ENCODE measurements around the gene TM2D1.
"Not testable (repeated sequence)": the region's sequence is repeated elsewhere in the genome, so short reads cannot be mapped to it uniquely, and the experiment has no call there.

The TM2D1 gene

DNA sequence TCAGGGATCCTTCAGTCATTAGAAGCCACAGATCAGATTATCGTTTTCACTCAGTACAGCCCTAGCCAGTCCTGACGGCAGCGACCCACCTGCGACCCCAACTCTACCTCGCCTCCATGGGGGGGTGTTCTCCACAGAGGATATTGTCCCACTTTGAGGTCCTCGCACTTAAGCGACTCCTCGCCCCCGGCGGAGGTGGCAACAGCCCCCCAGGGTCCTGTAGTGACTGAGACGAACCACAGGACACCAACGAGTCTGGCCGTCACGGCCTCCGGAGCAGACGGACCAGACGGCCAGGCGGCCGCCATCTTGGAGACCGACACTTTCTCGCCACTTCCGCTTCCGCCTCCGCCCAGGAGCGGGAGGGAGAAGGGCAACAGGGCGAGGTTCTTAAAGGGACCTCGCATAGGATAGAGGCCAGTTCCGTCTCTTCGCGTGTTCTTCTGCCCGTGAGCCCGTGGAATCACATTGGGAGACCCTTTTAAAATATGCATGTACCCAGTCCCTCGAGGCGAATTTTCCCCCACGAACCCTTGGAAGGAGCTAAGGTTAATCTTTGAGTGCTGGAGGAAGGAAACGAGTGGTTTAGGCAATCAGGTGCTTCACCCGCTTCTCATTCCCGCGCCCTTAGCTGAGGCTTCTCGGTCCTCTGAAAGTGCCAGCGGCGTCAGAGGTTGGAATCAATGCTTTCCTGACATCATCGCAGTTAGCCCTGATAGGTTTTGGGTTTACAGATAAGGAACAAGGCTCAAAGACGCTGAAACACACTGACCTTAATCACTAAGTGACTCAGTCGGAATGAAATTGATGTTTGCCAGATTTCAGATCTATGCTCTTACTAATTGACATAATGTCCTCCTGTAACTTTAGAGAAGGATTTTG, at the start of gene TM2D1:
TM2D1 (minus strand) TSS at position 329 of the 882 bp plus-strand sequence; CDS start at position 308, 21 bp downstream.
- DNase-seq (ENCODE audit: low spot score) = peak; percentile 92

DNA sequence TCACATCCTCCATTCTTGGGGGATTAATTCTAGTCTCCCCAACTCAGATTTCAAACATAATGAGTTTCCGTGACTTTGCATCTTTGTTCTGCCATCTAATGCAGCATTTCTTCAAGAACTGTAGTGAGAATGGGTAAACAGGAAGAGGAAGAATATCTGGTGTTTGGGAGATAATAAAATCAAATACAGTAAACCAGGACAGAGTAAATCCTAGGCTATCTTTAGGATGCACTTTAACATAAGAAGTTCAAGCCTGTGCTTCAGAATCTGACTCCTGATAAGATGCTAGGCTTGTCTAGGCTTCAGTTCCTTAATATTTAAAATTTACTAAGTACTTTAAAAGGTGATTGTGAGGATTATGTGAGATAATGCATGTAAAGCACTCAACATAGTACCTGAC, 45.2 kb upstream of the TM2D1 start:
- no peak for DNase-seq (ENCODE audit: low spot score)

DNA sequence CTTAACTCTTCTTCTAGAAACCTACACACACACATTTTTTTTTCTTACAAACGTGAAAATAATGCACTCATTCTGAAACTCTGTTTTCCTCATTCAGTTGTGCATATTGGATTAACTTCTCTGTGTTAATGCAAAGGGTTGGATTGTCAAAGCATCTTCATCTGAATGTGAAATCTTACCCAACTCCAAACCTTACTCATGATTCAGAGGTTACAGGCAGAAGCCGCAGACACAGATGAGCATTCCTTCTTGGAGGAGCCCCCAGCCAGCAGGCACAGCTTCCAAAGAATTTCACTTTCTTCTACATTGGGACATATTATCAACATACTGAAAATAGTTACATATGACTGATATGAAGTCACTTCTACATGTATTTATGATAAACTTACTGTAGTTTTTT, 33.0 kb upstream of the TM2D1 start:
- DNase-seq (ENCODE audit: low spot score) = no peak

DNA sequence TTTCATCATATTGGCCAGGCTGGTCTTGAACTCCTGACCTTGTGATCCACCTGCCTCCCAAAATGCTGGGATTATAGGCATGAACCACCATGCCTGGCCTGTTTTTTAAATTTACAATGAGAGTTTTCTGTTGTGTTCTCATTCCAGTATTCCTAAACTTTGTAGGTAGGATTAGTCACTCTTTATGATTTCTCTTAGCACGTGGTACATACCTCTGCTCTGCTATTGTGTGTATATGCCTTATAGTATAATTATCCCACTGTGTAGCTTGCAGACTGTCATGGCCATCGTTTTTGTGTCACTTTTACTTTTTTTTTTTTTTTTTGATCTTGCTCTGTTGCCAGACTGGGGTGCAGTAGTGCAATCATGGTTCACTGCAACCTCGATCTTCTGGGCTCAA, 31.8 kb upstream of the TM2D1 start:
- DNase-seq (ENCODE audit: low spot score) = no peak

DNA sequence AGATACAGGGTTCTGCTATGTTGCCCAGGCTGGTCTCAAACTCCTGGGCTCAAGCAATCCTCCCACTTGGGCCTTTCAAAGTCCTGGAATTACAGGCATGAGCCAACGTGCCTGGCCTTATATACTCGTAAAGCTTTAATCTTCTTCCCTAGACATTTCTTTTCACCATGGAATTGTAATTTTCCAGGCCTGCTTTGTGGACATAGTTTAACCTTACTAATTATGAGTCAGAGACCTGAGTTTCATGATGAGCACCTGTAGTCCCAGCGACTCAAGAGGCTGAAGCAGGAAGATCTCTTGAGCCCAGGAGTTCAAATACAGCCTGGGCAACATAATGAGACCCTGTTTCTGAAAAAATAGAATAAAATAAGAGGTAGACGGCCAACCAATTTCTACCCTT, 29.6 kb upstream of the TM2D1 start:
- DNase-seq (ENCODE audit: low spot score) = no peak

DNA sequence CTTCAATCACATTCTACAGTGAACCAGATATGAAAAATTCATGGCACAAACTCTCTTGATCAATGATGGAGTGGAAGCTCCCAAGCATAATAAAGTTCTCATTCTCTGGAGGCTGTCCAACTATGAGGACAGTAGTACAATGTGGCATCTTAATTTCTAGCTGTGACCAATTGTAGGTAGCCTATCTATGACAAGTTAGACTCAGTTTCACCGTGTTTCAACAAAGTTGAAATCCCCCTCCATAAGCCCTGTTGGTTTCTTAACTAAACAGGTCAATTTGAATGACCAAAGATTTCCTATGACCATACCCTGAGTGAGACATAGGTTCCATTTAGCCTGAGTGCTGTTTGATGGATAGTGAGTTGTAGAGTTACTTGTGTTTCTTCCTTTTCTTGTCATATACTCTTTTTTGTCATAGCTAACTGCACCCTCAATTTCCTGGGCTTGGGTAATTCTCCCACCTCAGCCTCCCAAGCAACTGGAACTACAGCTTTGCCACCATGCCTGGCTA, 29.1 kb upstream of the TM2D1 start:
- no peak for DNase-seq (ENCODE audit: low spot score)

DNA sequence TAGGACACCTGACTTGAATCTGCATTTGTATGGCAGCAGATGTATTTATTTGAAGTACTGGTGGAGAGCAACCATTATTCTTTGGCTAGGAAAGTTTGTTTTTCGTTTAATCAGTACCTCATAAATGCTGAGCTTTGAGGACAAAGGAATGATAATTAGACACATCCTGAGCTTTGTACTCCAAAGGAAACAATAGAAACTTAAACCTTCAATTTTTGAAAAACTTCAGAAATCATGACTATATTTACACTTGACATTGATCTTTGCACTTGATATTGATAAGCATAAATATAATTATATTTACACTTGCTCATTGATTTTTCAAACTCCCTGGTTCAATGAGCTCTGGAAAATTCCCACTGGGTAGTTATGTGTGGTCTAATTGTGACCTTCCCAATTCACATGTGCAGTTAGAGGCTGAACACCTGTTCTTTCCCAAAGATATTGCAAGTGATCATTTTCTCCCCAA, 28.0 kb upstream of the TM2D1 start:
- DNase-seq (ENCODE audit: low spot score) = no peak

DNA sequence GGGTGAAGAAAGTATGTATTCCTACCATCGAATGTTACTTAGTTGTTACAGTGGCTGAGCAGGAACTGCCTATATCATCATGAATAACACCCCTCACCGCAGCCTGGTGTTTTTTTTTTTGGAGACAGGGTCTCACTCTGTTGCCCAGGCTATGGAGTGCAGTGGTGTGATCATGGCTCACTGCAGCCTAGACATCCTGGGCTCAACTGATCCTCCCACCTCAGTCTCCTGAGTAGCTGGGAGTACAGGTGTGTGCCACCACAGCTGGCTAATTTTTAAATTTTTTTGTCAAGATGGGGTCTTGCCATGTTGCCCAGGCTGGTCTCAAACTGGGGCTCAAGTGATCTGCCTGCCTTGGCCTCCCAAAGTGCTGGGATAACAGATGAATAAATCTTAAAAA, 24.6 kb upstream of the TM2D1 start:
- no peak for DNase-seq (ENCODE audit: low spot score)

DNA sequence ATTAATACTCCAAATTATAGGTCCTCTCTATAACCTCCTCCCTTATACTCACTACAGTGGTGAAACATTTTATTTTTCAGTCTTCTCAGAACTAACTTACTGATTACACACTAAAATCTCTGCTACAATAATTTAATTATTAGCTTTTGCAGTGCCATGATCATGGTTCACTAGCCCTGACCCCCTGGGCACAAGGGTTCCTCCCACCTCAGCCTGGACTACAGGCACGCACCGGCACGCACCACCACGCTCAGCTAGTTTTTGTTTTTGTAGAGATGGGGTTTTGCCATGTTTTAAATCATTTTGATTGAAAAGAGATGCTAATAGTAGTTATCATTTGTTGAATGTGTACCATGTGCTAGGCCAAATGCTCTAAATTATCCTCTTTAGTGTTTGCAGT, 23.6 kb upstream of the TM2D1 start:
- DNase-seq (ENCODE audit: low spot score) = no peak

DNA sequence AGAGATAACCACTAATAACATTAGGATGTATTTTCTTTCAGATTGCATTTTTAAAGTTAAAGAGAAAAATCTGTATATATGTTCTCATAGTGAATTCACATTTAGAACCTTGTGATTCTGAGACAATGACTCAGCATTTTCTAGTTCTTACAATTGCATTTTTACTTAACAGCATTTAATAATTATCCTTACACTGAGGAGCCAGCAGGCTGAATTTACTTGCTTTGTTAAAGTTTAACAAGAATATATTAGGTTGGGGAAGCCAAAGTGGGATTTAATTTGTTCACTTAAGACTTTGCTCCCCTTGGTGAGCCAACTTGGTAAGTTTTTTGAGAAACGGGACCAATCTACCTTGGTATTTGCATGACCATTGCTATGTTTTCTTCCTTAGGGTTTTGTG, 21.9 kb upstream of the TM2D1 start:
- no peak for DNase-seq (ENCODE audit: low spot score)

DNA sequence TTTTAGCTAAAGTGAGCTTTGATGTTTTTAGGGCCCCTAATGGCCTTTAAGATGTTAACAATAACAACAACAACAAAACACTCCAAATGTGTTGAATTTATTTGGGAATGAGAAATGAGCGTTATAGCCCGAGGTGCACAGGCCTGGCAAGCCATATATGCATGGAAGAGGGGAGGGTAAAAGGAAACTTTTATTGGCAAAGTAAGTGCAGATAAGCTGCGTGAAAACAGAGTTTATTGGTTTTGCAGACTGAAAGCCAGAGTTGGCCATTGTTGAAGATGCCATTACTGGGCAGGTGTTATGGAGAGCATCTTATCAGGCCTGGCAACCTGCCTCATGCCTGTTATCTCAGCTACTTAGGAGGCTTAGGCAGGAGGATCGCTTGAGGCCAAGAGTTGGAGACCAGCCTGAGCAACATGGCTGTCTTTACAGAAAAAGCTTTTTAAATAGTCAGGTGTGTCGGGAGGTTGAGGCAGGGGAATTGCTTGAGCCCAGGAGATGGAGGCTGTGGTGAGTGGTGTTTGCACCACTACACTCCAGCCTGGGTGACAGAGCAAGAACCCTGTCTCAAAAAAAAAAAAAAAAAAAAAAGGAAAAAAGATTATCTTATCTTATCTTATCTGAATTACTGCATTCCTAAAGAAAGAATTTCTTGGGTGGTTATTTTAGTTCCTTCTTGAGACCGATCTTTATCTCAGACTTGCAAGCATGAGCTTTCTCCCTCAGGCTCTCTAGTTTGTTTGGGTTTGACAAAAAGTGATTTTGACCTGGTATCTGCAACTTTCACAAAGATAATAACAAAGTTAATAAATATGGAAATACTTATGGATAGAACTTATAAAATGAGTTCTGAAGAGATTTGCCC, 19.0 kb upstream of the TM2D1 start:
- no peak for DNase-seq (ENCODE audit: low spot score)

DNA sequence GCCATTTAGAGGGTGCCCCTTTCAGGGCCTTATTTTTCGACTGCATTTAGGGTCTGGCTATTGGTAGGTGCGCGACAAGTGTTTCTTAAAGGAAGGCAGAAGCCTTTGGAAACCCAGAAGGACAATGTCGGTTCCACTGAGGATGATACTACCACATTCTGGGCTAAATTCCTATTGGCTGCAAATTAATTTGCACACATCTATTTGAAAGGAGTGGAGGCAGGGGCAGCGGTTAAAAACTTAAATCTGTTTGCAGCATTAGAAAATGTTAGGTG, 18.4 kb upstream of the TM2D1 start:
- no peak for DNase-seq (ENCODE audit: low spot score)

DNA sequence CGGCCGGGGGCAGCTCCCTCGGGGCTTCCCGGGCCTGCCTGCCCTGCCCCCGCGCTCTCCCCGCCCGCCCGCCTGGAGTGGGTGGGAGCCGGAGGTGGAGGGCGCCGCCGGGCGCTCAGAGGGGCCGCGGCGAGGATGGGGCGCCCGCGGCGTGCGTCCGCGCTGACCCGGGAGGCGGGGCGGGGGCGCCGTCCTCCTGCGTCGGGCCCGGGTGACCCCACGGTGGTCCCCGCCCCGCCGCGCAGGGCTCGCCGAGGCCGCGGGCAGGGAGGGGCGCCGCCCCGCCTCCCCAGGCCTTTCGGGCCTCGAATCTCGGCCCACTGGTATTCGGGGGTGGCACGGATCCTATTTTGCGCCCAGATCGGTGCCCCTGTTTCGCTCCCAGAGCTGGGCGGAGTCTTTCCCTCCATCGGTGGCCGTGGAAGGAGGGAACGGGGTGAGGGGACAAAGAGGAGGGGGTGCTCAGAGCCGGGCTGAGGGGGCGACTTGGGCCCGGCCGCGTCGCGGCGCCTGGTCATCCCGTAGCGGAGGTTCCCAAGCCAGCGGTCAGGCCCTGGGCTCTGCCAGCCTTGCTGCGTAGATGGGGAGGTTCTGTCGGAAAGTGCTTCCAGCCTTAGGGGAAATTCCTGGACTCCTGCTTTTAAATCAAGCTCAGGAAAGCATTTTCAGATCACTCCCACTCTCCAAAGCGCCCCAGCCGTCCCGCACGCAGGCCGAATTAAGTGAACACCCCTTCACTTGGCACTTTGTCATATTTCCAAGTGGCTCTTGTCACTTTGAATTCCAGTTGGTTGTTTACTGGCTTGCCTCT, 17.9 kb upstream of the TM2D1 start:
- DNase-seq (ENCODE audit: low spot score) = peak; percentile 72

DNA sequence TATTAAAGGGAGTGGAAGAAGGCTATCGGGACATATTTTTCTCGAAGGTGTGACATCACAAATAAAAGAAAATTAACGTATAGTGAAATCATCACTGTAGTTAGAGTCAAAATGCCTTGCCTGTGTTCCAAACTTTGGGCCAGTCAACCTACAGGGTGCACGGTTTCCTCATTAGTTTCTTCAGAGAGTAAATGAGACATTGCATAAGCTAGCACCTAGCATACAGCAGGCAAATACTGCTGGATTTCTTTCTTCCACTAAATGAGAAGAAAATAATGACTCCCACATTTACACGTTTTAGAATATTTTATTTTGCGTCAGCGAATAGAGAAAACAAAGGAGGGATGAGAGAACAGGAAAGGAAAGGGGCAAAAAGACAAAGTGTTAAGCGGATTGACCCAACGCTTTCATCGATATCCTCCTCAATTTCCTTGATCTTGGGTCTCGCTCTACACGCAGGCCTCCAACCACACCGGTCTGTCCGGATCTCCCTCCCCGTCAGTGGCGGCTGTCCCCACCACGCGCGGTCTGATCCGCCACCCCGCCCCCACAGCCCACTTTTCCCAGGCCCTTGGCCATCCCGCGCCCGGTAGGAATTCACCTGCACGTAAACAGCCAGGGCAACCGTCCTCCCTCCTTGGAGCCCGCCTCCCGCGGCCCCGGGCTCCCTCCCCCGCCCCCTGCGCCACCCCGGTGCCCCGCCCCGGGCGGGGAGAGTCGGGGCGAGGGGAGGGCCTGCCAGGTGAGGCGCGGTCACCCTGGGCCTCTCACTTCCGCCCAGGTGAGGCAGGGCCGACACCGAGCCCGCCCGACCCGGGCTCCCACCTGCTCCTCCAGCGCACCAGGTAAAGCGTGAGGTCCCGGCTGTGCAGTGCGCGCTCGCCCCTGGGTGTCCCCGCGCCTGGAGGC, 17.0 kb upstream of the TM2D1 start, which contains the start of gene PATJ:
PATJ (plus strand) TSS at position 770 of the 909 bp plus-strand sequence. CDS start 20,413 bp downstream, outside the sequence.
- peak; percentile 73 for DNase-seq (ENCODE audit: low spot score)

DNA sequence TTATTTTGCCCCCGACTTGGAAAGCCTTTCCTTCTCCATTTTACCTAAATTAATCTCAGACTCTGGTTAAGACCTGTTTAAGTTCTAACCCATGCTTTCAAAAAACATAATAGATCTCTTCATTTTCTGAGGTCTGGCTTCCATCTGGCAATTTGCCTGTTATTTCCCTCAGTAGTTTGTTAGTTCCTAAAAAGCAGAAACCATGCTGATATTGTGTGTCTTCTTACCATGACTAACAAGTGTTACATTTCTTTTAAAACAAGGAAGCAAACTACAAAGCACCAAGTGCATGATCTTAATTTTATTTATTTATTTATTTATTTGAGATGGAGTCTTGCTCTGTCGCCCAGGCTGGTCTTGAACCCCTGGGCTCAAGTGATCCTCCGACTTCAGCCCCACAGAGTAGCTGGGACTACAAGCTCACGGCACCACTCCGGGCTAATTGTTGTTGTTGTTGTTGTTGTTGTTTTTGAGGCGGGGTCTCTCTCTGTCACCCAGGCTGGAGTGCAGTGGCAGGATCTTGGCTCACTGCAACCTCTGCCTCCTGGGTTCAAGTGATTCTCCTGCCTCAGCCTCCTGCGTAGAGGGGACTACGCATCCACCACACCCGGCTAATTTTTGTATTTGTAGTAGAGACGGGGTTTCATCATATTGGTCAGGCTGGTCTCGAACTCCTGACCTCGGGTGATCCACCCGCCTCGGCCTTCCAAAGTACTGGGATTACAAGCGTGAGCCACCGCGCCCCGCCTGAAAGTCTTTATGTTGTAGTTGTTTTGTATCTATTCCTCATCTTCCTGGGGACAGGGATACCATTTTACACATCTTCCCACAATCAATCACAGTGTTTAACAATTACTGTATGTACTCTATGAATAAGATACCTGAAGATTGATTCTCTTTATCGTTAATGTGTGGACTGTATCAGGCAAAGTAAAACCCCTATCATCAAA, 16.1 kb upstream of the TM2D1 start:
- DNase-seq (ENCODE audit: low spot score) = no peak

DNA sequence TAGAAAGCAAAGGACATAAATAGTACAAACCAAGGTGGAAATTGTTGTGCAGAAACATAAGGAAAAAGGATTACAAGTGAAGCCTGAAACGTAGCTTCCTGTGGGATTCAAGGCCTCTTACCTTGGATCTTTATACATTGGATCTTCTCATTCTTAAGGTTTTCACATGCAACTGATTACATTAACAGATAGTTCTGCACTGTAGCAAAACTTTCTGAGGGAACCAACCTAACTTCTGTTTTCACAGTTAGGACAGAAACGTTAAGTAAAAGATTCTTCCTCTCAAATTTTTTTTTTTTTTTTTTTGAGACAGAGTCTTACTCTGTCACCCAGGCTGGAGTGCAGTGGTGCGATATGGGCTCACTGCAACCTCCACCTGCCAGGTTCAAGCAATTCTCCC, 7.8 kb upstream of the TM2D1 start:
- no peak for DNase-seq (ENCODE audit: low spot score)

DNA sequence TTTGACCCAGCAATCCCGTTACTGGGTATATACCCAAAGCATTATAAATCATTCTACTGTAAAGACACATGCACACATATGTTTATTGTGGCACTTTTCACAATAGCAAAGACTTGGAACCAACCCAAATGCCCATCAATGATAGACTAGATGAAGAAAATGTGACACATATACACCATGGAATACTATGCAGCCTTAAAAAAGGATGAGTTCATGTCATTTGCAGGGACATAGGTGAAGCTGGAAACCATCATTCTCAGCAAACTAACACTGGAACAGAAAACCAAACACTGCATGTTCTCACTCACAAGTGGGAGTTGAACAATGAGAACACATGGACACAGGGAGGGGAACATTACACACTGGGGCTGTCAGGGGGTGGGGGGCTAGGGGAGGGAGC, 5.7 kb upstream of the TM2D1 start:
- DNase-seq (ENCODE audit: low spot score) = not testable (repeated sequence)

DNA sequence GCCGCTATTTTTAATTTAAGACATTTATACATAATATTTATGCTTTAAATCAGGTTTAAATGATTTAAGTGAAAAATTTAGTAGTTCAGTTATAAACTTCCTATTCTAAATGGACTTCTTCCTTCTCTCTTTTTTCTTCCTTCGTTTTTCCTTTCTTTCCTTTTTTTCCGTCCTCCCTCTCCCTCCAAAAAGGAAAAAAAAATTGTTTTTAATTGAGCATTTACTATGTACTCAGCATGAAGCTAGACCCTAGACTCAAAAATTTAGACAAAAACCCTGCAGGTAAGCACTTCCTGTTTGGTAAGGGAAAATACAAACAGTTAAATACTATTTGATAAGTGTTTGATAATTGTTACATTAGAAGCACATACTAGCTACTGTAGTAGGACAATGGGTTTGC, 2.6 kb upstream of the TM2D1 start:
- DNase-seq (ENCODE audit: low spot score) = no peak

DNA sequence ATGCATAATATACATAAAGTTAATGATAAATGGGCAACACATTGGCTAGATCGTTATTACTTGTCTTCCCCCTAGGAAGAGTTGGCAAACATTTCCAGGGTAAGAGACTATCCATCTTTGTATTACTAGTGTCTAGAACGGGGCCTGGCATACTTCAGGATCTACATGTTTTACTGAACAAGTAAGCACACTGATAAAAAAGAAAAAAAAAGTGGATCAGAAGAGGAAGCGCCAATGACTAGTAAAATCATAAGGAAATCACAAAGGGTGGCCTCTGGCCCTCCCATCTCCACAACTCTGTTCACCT, 482 bp downstream of the TM2D1 start:
- DNase-seq (ENCODE audit: low spot score) = no peak
